Measurements from ENCODE around the gene ADGRL3.
"Not testable (repeated sequence)": the region's sequence is repeated elsewhere in the genome, so short reads cannot be mapped to it uniquely, and the experiment has no call there.

Gene ADGRL3

GRCh38 chr4:61933527-61933926 is 733.4 kb downstream of the ADGRL3 start:
- DNase-seq = no peak

- DNase-seq = no peak
Observed at GRCh38 chr4:61934198-61934597, 734.1 kb downstream of the ADGRL3 start.

- DNase-seq = no peak
Observed at GRCh38 chr4:61938250-61938846, 738.2 kb downstream of the ADGRL3 start.

- no peak for DNase-seq
Observed at GRCh38 chr4:61950625-61951024, 750.5 kb downstream of the ADGRL3 start.

GRCh38 chr4:61953386-61953785 is 753.3 kb downstream of the ADGRL3 start:
- DNase-seq = no peak

GRCh38 chr4:61958591-61958990 is 758.5 kb downstream of the ADGRL3 start:
- DNase-seq = no peak

- DNase-seq = no peak
Observed at GRCh38 chr4:61959087-61959486, 759.0 kb downstream of the ADGRL3 start.

- DNase-seq = no peak
Observed at GRCh38 chr4:61984260-61984909, 784.3 kb downstream of the ADGRL3 start.

- DNase-seq = no peak
Observed at GRCh38 chr4:61985426-61985825, 785.3 kb downstream of the ADGRL3 start.

GRCh38 chr4:61986929-61987328 is 786.8 kb downstream of the ADGRL3 start:
- not testable (repeated sequence) for DNase-seq

- DNase-seq = no peak
Observed at GRCh38 chr4:61992351-61992750, 792.2 kb downstream of the ADGRL3 start.

- DNase-seq = no peak
Observed at GRCh38 chr4:61994036-61994435, 793.9 kb downstream of the ADGRL3 start.

GRCh38 chr4:61995717-61996340 is 795.7 kb downstream of the ADGRL3 start:
- DNase-seq = no peak

- DNase-seq = no peak
Observed at GRCh38 chr4:61996943-61997342, 796.8 kb downstream of the ADGRL3 start.

- no peak for DNase-seq
Observed at GRCh38 chr4:61997831-61998230, 797.7 kb downstream of the ADGRL3 start.

- DNase-seq = no peak
Observed at GRCh38 chr4:62003695-62004094, 803.6 kb downstream of the ADGRL3 start.

GRCh38 chr4:62004881-62005280 is 804.8 kb downstream of the ADGRL3 start:
- DNase-seq = no peak

GRCh38 chr4:62006108-62006507 is 806.0 kb downstream of the ADGRL3 start:
- no peak for DNase-seq

GRCh38 chr4:62015043-62015739 is 815.1 kb downstream of the ADGRL3 start:
- no peak for DNase-seq

GRCh38 chr4:62018537-62018936 is 818.4 kb downstream of the ADGRL3 start:
- DNase-seq = no peak

- DNase-seq = no peak
Observed at GRCh38 chr4:62023633-62024032, 823.5 kb downstream of the ADGRL3 start.

- DNase-seq = no peak
Observed at GRCh38 chr4:62028745-62029144, 828.6 kb downstream of the ADGRL3 start.

- no peak for DNase-seq
Observed at GRCh38 chr4:62030958-62031357, 830.8 kb downstream of the ADGRL3 start.

- DNase-seq = no peak
Observed at GRCh38 chr4:62037571-62037970, 837.4 kb downstream of the ADGRL3 start.
